Stimulated activated naive CD8-positive, alpha-beta T cell treated with anti-CD3 and anti-CD28 coated beads, Interleukin-15, Interleukin-2, amounts not matched to agents 100 U/mL and 50 U/mL, for 24 hours (primary cell): ENCODE results near the gene VAV1.
"Not testable (repeated sequence)": the region's sequence is repeated elsewhere in the genome, so short reads cannot be mapped to it uniquely, and the experiment has no call there.

Source experiments
- ATAC-seq: fragments of 150-1000 bp; cut with Tn5 transposase; one replicate; pipeline ENCODE4 v1.10.0; 2021
- DNase-seq: peaks from one replicate; pipeline ENCODE4 v3.0.0; 2021

The VAV1 gene

DNA sequence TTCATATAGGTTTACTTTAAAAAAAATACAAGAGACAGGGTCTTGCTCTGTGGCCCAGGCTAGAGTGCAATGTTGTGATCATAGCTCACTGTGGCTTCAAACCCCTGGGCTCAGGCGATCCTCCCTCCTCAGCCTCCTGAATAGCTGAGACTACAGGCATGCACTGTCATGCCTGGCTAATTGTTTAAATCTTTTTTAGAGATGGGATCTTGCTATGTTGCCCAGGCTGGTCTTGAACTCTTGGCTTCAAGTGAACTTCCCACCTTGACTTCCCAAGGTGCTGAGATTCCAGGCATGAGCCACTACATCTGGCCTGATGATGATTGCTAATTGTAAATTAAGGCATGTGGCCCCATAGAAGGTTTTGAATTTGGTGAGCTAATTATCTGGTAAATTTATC is 79.5 kb downstream of the VAV1 start:
- DNase-seq (no peak), ATAC-seq (no peak)

DNA sequence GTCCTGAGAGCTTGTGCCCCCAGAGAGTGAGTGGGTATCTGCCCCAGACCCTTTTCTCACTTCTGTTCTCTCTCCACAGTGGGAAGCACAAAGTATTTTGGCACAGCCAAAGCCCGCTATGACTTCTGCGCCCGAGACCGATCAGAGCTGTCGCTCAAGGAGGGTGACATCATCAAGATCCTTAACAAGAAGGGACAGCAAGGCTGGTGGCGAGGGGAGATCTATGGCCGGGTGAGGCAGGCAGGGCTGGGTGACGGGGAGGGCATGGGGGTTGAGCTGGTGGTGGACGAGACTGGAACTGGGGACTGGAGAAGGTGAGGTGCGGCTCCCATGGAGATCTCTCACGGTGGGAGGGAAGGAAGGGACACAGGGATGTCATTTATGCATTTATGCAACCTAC is 81.4 kb downstream of the VAV1 start:
- ATAC-seq = no peak
- DNase-seq = no peak

DNA sequence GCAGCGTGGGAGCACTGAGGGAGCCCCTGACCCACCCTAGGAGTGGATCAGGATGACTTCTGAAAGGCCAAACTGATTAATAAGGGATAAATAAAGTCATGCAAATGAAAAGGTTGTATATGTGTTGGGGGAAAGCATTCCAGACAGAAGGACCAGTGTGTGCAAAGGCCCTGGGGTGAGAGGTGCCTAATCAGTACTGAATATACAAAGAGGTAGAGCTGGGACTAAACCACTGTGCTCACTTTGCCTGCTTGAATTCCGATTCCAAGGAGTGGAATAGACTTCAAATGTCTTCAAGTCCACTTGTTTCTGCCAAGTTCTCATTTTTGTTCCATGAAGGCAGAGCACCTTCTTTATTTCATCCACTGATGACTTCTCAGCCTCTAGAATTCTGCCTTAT is 82.2 kb downstream of the VAV1 start:
- no peak for DNase-seq
- no peak for ATAC-seq

DNA sequence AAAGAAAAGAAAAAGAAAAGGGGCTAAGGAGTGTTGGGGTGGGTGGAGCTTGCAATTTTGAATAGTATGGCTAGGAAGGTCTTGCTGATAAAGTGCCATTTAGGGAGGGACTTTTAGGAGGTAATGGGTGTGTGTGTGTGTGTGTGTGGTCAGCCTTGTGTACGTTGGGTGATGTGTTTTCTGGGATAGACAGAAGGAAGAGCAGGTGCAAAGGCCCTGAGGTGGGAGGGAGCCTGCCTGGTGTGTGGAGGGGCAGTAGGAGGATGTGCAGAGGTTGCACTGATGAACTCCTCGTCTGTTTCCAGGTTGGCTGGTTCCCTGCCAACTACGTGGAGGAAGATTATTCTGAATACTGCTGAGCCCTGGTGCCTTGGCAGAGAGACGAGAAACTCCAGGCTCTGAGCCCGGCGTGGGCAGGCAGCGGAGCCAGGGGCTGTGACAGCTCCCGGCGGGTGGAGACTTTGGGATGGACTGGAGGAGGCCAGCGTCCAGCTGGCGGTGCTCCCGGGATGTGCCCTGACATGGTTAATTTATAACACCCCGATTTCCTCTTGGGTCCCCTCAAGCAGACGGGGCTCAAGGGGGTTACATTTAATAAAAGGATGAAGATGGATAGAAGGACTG is 84.4 kb downstream of the VAV1 start:
- DNase-seq = no peak
- ATAC-seq = no peak

DNA sequence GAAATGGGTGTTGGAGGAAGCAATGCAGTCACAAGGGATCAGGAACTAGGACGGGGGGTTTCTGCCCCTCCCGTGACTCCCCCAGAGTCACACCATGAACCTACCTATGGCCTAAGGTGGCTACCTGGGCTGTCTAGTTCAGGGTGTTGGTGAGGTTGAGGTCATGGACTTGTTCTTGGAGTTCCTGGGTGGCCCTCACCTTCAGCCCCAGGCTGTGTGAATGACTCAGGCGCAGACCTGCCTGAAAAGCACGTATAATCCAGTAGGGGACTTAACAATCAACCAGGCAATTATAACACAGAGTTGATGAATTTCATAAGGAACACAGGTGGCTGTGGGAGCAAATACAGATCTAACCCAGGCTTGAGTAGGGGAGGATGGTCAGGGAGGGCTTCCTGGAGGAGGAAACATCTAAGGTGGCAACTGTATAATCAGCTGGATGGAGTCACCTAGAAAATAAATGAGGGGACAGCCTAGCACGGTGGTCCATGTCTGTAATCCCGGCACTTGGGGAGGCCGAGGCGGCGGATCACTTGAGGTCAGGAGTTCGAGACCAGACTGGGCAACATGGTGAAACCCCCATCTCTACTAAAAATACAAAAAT is 89.3 kb downstream of the VAV1 start:
- DNase-seq = no peak

GRCh38 chr19:6862673-6863078 is 90.2 kb downstream of the VAV1 start:
- peak; percentile 91 for DNase-seq
- ATAC-seq = peak; percentile 90

More for the DNA sequence above, 89.3 kb downstream of the VAV1 start:
- ATAC-seq = no peak

DNA sequence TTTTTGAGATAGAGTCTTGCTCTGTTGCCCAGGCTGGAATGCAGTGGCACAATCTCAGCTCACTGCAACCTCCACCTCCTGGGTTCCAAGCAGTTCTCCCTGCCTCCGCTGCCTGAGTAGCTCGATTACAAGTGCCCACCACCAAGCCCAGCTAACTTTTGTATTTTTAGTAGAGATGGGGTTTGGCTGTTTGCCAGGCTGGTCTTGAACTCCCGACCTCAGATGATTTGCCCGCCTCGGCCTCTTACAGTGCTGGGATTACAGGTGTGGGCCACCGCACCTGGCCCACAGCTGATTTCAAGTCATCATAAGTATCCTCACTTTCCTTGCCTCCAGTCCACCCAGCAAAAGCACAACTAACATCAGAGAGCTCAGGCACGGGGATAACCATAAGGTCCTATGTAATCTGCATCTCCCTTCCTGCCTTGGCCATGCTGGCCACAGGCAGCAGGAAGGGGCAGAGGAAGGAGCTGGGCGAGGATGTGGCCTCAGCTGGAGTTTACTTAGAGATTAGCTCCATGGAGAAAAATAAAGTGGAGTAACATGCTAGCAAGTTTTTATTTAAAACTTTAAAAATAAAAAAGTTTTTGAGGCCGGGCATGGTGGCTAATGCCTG is 91.9 kb downstream of the VAV1 start:
- DNase-seq (no peak), ATAC-seq (no peak)

DNA sequence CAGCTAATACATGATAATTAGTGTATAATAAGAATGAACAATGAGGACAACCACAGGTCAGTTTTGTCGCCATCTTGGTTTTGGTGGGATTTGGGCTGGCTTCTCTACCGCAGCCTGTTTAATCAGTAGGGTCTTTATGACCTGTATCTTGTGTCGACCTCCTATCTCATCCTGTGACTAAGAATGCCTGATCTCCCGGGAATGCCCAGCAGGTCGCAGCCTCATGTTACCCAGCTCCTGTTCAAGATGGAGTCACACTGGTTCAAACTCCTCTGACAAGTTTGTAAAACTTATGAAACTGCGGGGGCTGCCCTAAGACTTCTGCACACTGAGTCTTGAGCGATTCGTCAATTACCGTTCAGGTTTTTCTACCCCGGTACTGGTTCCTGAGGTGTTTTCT is 93.3 kb downstream of the VAV1 start:
- ATAC-seq (no peak), DNase-seq (no peak)

DNA sequence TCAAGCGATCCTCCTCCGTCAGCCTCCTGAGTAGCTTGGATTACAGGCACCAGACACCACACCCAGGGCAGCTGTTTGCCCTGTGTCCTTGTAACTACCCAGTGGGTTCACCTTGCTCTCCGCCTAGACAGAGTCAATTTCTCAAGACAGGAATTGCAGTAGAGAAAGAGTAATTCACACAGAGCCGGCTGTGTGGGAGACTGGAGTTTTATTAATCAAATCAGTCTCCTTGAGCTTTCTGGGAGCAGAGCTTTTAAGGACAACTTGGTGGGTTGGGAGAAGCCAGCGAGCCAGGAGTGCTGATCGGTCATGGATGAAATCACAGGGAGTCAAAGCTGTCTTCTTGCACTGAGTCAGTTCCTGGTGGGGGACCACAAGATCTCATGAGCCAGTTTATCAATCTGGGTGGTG is 94.2 kb downstream of the VAV1 start:
- DNase-seq (no peak), ATAC-seq (no peak)

GRCh38 chr19:6868351-6868750 is 95.8 kb downstream of the VAV1 start:
- DNase-seq (no peak), ATAC-seq (no peak)

GRCh38 chr19:6869151-6869882 is 96.8 kb downstream of the VAV1 start:
- ATAC-seq, DNase-seq: not testable (repeated sequence)

- no peak for ATAC-seq
Observed at GRCh38 chr19:6873708-6874431, 101.4 kb downstream of the VAV1 start.

DNA sequence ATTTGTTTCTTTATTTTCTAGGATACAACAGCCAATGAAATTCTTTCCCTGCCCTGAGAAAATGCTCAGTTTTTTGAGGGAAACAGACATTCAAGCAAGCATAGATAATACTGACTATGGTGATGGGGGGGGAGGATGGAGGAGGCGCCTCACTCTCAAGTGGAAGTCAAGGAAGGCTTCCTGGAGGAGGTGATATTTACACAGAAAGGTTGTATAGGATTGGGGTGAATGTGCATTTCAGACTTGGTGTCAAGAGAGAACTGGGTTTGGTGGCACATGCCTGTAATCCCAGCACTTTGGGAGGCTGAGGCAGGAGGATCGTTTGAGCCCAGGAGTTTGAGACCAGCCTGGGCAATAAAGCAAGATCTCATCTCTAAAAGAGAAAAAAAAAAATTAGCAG is 102.7 kb downstream of the VAV1 start:
- DNase-seq (no peak), ATAC-seq (no peak)

More at GRCh38 chr19:6873708-6874431, 101.4 kb downstream of the VAV1 start:
- DNase-seq = no peak

- DNase-seq (no peak), ATAC-seq (no peak)
Observed at GRCh38 chr19:6876748-6877147, 104.2 kb downstream of the VAV1 start.

GRCh38 chr19:6877766-6878165 is 105.3 kb downstream of the VAV1 start:
- ATAC-seq = no peak
- DNase-seq = no peak

DNA sequence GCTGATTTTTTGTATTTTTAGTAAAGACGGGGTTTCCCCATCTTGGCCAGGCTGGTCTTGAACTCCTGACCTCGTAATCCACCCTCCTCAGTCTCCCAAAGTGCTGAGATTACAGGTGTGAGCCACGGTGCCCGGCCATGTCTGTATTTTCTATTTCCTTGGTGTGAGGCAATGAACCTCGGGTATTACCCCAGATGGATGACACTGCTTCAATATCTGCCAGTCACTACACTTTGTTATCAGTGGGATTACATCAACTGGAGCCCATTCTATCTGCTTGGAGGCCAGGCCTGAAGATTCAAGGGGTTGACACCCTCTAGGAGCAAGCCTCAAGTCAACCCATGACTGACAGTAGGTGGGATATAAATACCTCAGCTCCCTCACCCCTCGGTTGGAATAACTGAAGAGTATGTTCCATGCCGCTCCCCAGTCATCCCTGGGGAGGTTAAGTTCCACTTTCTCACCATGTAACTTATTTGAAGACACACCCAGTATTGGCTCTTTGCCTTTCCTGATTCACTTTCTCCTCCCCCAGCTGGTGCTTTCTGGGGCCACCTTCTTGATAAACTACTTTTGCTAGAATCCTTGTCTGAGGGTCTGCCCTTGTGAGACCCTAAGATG is 113.9 kb downstream of the VAV1 start:
- ATAC-seq (no peak), DNase-seq (no peak)

DNA sequence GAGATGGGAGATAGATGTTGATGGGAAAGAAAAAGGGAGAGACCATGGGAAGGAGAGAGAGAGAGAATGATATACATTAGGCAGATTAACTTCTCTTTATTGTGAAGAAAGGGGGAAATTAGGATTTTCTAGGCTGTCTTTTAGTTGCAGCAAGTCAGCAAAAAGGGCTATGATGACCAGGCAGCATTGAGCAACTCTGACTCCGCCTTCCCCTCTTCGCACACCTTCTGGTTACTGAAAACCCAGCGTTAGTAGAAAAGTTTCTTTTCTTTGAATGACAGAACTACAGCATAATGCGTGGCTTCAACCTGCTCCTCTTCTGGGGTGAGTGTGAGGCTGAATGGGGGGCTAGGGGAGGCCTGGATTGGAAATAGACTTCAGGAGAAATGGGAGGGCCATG is 114.8 kb downstream of the VAV1 start, which contains the start of gene ADGRE1:
Gene ADGRE1, plus strand, starts transcription at position 264 of the 400 bp plus-strand sequence. Its CDS starts 30 bp downstream, at position 294.
- ATAC-seq (no peak), DNase-seq (peak; percentile 16)

GRCh38 chr19:6888967-6889366 is 116.5 kb downstream of the VAV1 start:
- no peak for DNase-seq
- no peak for ATAC-seq

- DNase-seq = no peak
- ATAC-seq = no peak
Observed at GRCh38 chr19:6890401-6890913, 117.9 kb downstream of the VAV1 start.

DNA sequence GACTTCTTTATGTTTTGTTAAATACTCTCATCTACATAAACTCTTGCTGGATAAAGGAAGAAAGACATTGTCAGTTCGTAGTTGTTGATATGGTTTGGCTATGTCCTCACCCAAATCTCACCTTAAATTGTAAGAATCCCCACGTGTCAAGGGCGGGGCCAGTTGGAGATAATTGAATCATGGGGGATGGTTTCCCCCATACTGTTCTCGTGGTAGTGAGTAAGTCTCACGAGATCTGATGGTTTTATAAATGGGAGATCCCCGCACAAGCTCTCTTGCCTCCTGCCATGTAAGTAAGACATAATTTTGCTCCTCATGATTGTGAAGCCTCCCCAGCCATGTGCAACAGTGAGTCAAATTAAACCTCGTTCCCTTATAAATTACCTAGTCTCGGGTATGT is 118.4 kb downstream of the VAV1 start:
- DNase-seq = peak; percentile 35
- no peak for ATAC-seq

GRCh38 chr19:6891761-6892385 is 119.4 kb downstream of the VAV1 start:
- no peak for ATAC-seq
- DNase-seq = no peak
